Brain microvascular endothelial cell (primary cell): ENCODE results near the gene EVI2B.

Experiments
- DNase-seq: peaks from one replicate; pipeline ENCODE4 v3.0.0-alpha.2; 2020
- H3K27ac ChIP-seq: fragments of 250-450 bp; sonication (Bioruptor Pico); 2 replicates; pipeline ENCODE4 v1.5.1; 2020; ENCODE audit warnings: mild to moderate bottlenecking, moderate library complexity
- H3K27me3 ChIP-seq: fragments of 250-450 bp; sonication (Bioruptor Pico); replicated peaks from 2 replicates; pipeline ENCODE4 v1.5.1; 2020; ENCODE audit warnings: mild to moderate bottlenecking
- H3K36me3 ChIP-seq: fragments of 250-450 bp; sonication (Bioruptor Pico); replicated peaks from 2 replicates; pipeline ENCODE4 v1.5.1; 2020; ENCODE audit warnings: mild to moderate bottlenecking
- H3K4me3 ChIP-seq: 2 replicates; pipeline ENCODE4 v1.5.1; 2011; ENCODE audit warnings: low read depth, mild to moderate bottlenecking, control low read depth, low read length, moderate library complexity
- CTCF ChIP-seq: IDR thresholded peaks from 2 replicates; pipeline ENCODE4 v1.5.1; 2011; ENCODE audit warnings: low read depth, mild to moderate bottlenecking, moderate library complexity, low read length, control low read depth, inconsistent platforms; ENCODE audit errors: missing control alignments
- in situ Hi-C: cut with HindIII; loops from 2 replicates; pipeline ENCODE4 v1.10.0; 2017; ENCODE audit warnings: low sequenced_read_pairs, low pct_ligation_motif_present

EVI2B gene

GRCh38 chr17:31339906-31340661 is 26.2 kb upstream of the EVI2B start:
- in situ Hi-C loops: no loop called here
- TF ChIP-seq CTCF: peak; percentile 16
- peak; percentile 64 for DNase-seq

GRCh38 chr17:31329221-31329620 is 15.4 kb upstream of the EVI2B start:
- Histone ChIP-seq H3K36me3 (peaks cover 8% of the 10 kb centered on the region), H3K27me3 (no peaks in the 10 kb centered on the region), H3K4me3 (no peak overlapping the region), H3K27ac (no peak overlapping the region)
- in situ Hi-C loops: no loop called here
- TF ChIP-seq CTCF: no peak
- DNase-seq: no peak

More at GRCh38 chr17:31339906-31340661, 26.2 kb upstream of the EVI2B start:
- peak overlapping the region; percentile 24 for H3K27ac ChIP-seq
- H3K27me3 ChIP-seq: no peaks in the 10 kb centered on the region
- H3K36me3 ChIP-seq: peaks cover 17% of the 10 kb centered on the region
- H3K4me3 ChIP-seq: no peak overlapping the region

DNA sequence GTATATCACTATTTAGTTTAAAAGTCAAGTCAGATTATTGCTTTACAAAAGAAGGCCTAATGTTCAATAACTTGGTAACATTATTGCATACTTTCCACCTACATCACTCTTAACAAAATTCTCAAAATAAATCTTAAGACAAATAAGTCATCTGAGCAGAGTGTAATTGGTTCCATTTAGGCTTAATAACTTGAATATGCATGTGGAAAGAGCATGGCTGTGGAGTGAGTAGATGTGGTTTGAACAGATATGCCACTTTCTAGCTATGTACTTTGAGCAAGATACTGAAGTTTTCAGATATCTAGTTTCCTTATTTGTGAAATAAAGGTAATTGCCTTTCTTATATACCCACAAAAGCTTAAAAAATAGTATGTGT is 14.3 kb upstream of the EVI2B start:
- Histone ChIP-seq H3K36me3 (peaks cover 8% of the 10 kb centered on the region), H3K27me3 (no peaks in the 10 kb centered on the region), H3K4me3 (no peak overlapping the region), H3K27ac (peak overlapping the region; percentile 51)
- in situ Hi-C loops: no loop called here
- no peak for TF ChIP-seq CTCF
- peak; percentile 10 for DNase-seq

GRCh38 chr17:31327534-31328159 is 13.8 kb upstream of the EVI2B start:
- in situ Hi-C loops: no loop called here
- H3K27me3 ChIP-seq: no peaks in the 10 kb centered on the region
- no peak for TF ChIP-seq CTCF
- no peak overlapping the region for H3K4me3 ChIP-seq
- peaks cover 8% of the 10 kb centered on the region for H3K36me3 ChIP-seq
- peak overlapping the region; percentile 51 for H3K27ac ChIP-seq
- peak; percentile 79 for DNase-seq

DNA sequence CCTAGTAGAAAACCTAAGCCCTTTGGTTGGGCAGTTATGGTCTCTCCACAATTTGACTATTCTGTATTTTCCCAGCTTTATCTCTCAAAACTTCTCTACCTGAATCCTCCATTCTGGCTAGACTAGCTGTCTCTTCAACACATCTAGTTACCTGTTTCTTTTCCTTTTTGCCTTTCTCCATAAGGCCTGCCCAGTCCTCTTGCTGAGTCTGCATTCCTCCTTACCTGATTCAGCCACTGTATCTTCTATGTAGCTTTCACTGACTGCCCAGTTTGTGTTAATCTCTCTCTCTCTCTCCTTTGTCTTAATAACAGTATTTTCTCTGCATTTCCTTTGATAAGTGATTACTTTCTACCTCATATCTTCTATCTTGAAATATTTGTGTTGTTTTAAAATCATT is 9.7 kb upstream of the EVI2B start:
- in situ Hi-C loops: no loop called here
- H3K27me3 ChIP-seq: no peaks in the 10 kb centered on the region
- peaks cover 6% of the 10 kb centered on the region for H3K36me3 ChIP-seq
- TF ChIP-seq CTCF: no peak
- no peak overlapping the region for H3K4me3 ChIP-seq
- H3K27ac ChIP-seq: no peak overlapping the region
- DNase-seq: no peak
